DND-41 (cell line): Measurements from ENCODE around the gene ZFYVE26.
"Not testable (repeated sequence)": the region's sequence is repeated elsewhere in the genome, so short reads cannot be mapped to it uniquely, and the experiment has no call there.

Source experiments
- ATAC-seq: fragments of 200-7000 bp; cut with Tn5 transposase; 3 replicates; pipeline ENCODE4 v1.9.1; 2021; ENCODE audit warnings: low read depth; ENCODE audit not compliant: insufficient read depth
- DNase-seq: peaks from one replicate; pipeline ENCODE4 v3.0.0-alpha.2; 2020
- H2AFZ ChIP-seq: 2 replicates; pipeline ENCODE4 v1.6.0; 2012; ENCODE audit warnings: low read depth, low read length
- H3K27ac ChIP-seq: 2 replicates; pipeline ENCODE4 v1.5.1; 2012; ENCODE audit warnings: low read length, inconsistent platforms
- H3K27me3 ChIP-seq: fragments of 200-600 bp; sonication (generic); 2 replicates; pipeline ENCODE4 v1.6.0; 2012; ENCODE audit warnings: low read length, mild to moderate bottlenecking, inconsistent platforms; ENCODE audit not compliant: insufficient read depth, poor library complexity
- H3K36me3 ChIP-seq: 2 replicates; pipeline ENCODE4 v1.5.1; 2012; ENCODE audit warnings: low read length, inconsistent platforms; ENCODE audit not compliant: insufficient read depth
- H3K4me1 ChIP-seq: 2 replicates; pipeline ENCODE4 v1.5.1; 2012; ENCODE audit warnings: mild to moderate bottlenecking, low read length; ENCODE audit not compliant: insufficient read depth
- H3K4me2 ChIP-seq: 2 replicates; pipeline ENCODE4 v1.6.0; 2012; ENCODE audit warnings: mild to moderate bottlenecking, moderate library complexity, low read length, inconsistent platforms; ENCODE audit not compliant: insufficient read depth
- H3K4me3 ChIP-seq, 2 experiments: fragments of 200-600 bp in 1 of 2; shearing (Covaris generic) in 1 of 2; 2 replicates each; pipeline ENCODE4 v1.5.1; 2012 to 2016; ENCODE audit warnings: inconsistent platforms in 2 of 2, low read length in 2 of 2, mild to moderate bottlenecking in 2 of 2, low read depth in 1 of 2, moderate library complexity in 1 of 2
- H3K79me2 ChIP-seq: 2 replicates; pipeline ENCODE4 v1.6.0; 2012; ENCODE audit warnings: low read length, inconsistent platforms; ENCODE audit not compliant: insufficient read depth
- H3K9ac ChIP-seq: 2 replicates; pipeline ENCODE4 v1.6.0; 2012; ENCODE audit warnings: low read depth, mild to moderate bottlenecking, inconsistent platforms, low read length, moderate library complexity
- H3K9me3 ChIP-seq: 2 replicates; pipeline ENCODE4 v1.5.1; 2012; ENCODE audit warnings: low read length, moderate library complexity, mild to moderate bottlenecking, inconsistent platforms; ENCODE audit not compliant: insufficient read depth, severe bottlenecking
- H4K20me1 ChIP-seq: 2 replicates; pipeline ENCODE4 v1.6.0; 2012; ENCODE audit warnings: low read length; ENCODE audit not compliant: insufficient read depth
- EZH2 ChIP-seq: IDR thresholded peaks from 3 replicates; pipeline ENCODE4 v1.6.1; 2012; ENCODE audit warnings: borderline replicate concordance, low read depth, mild to moderate bottlenecking, moderate library complexity, low read length, inconsistent platforms; ENCODE audit not compliant: severe bottlenecking
- TF ChIP-seq, protein P1 (sequence below): IDR thresholded peaks from 2 replicates; pipeline ENCODE4 v1.5.1; 2012; ENCODE audit warnings: borderline replicate concordance, low read length, moderate library complexity, mild to moderate bottlenecking; ENCODE audit not compliant: poor library complexity, severe bottlenecking; ENCODE audit errors: extremely low read depth

Gene ZFYVE26

DNA sequence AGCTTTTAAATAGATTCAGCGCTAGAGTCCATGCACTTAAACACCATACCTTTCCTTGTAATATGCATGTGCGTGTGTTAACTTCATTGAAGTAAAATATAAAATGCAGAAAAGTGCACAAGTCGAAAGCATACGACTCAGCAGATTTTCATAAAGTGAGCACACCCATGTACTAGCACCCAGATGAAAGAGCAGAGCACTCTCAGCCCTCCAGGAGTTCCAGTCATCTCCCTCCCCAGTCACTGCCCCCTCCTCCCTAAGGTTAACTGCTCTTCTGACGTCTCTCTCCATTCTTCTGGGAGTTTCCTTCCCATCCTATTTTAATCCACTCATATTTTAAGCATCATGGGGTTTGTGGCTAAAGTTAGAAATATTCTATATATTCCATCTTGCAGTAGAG is 94.5 kb downstream of the ZFYVE26 start:
- H3K4me1 ChIP-seq = no peaks in the 10 kb centered on the region
- no peak overlapping the region for H2AFZ ChIP-seq
- no peaks in the 10 kb centered on the region for H3K79me2 ChIP-seq
- H3K27ac ChIP-seq = no peak overlapping the region
- DNase-seq (no peak), ATAC-seq (no peak)
- H4K20me1 ChIP-seq = no peaks in the 10 kb centered on the region
- H3K9me3 ChIP-seq = no peaks in the 10 kb centered on the region
- H3K27me3 ChIP-seq = peaks cover 12% of the 10 kb centered on the region
- TF ChIP-seq EZH2 = no peak
- TF ChIP-seq, protein P1, sequence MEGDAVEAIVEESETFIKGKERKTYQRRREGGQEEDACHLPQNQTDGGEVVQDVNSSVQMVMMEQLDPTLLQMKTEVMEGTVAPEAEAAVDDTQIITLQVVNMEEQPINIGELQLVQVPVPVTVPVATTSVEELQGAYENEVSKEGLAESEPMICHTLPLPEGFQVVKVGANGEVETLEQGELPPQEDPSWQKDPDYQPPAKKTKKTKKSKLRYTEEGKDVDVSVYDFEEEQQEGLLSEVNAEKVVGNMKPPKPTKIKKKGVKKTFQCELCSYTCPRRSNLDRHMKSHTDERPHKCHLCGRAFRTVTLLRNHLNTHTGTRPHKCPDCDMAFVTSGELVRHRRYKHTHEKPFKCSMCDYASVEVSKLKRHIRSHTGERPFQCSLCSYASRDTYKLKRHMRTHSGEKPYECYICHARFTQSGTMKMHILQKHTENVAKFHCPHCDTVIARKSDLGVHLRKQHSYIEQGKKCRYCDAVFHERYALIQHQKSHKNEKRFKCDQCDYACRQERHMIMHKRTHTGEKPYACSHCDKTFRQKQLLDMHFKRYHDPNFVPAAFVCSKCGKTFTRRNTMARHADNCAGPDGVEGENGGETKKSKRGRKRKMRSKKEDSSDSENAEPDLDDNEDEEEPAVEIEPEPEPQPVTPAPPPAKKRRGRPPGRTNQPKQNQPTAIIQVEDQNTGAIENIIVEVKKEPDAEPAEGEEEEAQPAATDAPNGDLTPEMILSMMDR = no peak
- no peaks in the 10 kb centered on the region for H3K36me3 ChIP-seq
- no peak overlapping the region for H3K9ac ChIP-seq
- no peak overlapping the region for H3K4me3 ChIP-seq
- H3K4me2 ChIP-seq = no peak overlapping the region

DNA sequence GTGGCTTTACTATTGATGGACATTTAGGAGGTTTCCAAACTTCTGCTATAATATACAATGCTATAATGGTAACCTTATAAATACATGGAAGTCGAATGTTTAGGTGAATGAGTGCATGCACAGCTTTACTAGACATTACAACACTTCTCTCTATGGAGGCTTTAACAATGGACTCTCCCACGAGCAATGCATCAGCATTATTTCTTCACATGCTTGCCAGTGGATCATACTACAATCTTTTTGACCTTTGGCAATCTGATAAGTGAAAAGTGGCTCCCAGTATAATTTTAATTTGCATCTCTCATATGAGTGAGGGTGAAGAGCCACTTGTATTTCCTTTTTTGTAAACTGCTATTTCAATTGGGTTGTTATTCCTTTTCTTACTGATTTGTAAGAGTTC is 96.5 kb downstream of the ZFYVE26 start:
- no peak for TF ChIP-seq EZH2
- TF ChIP-seq, protein P1 = no peak
- no peaks in the 10 kb centered on the region for H3K9me3 ChIP-seq
- DNase-seq (no peak), ATAC-seq (no peak)
- H4K20me1 ChIP-seq = no peaks in the 10 kb centered on the region
- H3K27ac ChIP-seq = no peak overlapping the region
- no peak overlapping the region for H2AFZ ChIP-seq
- peaks cover 7% of the 10 kb centered on the region for H3K27me3 ChIP-seq
- H3K4me3 ChIP-seq = no peak overlapping the region
- H3K4me1 ChIP-seq = no peaks in the 10 kb centered on the region
- no peak overlapping the region for H3K9ac ChIP-seq
- H3K36me3 ChIP-seq = no peaks in the 10 kb centered on the region
- no peaks in the 10 kb centered on the region for H3K79me2 ChIP-seq
- no peak overlapping the region for H3K4me2 ChIP-seq

DNA sequence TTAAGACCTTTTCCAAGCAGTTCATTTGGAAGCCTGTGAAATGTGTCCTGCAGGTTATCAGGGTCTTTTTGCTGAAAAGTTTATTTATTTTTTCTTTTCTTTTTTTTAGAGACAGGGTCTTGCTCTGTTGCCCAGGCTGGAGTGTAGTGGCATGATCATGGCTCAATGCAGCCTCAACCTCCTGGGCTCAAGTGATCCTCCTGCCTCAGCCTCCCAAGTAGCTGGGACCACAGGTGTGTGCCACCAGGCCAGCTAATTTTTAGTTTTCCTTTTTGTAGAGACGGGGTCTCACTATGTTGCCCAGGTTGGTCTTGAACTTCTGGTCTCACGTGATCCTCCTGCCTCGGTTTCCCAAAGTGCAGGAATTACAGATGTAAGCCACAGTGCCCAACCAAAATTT is 97.0 kb downstream of the ZFYVE26 start:
- not testable (repeated sequence) for DNase-seq

DNA sequence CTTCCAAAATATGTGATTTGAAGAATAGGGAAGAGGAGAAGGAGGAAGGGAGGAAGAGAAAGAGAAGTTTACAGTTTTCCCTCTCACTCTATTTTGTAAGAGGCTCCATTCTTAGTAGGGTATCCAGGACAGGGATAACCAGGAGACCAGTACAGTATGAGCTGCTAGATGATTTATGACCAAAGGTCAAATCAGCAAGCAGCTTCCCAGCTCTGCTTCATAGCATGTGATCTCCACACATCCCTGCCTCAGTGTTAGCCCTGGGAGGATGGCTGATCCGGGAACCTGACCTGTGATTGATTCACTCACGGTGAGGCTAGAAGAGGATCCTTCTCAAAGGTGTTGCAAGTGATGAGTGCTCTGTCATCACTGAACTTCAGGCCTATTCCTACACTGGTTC is 98.1 kb downstream of the ZFYVE26 start:
- Histone ChIP-seq H3K27me3 (peaks cover 7% of the 10 kb centered on the region), H3K4me1 (no peaks in the 10 kb centered on the region), H3K9me3 (no peaks in the 10 kb centered on the region), H2AFZ (no peak overlapping the region), H3K27ac (no peak overlapping the region), H3K79me2 (no peaks in the 10 kb centered on the region), H3K9ac (no peak overlapping the region), H3K4me3 (no peak overlapping the region), H4K20me1 (no peaks in the 10 kb centered on the region), H3K4me2 (no peak overlapping the region), H3K36me3 (no peaks in the 10 kb centered on the region)
- TF ChIP-seq, protein P1 = no peak
- no peak for TF ChIP-seq EZH2
- no peak for DNase-seq
- ATAC-seq = no peak

More for the DNA sequence above, 97.0 kb downstream of the ZFYVE26 start:
- not testable (repeated sequence) for H3K27me3 ChIP-seq, H3K4me1 ChIP-seq, H3K4me3 ChIP-seq, H3K79me2 ChIP-seq, H3K27ac ChIP-seq, H2AFZ ChIP-seq, H4K20me1 ChIP-seq, H3K9ac ChIP-seq, H3K36me3 ChIP-seq, H3K9me3 ChIP-seq, H3K4me2 ChIP-seq, ATAC-seq
